WTC11 (cell line): Measurements from ENCODE around the gene CACNA2D4.

ENCODE experiments used
- JAZF1 ChIP-seq: fragments of 250-450 bp; sonication (Bioruptor Pico); IDR thresholded peaks from 2 replicates; pipeline ENCODE4 v1.9.0; 2021; ENCODE audit warnings: moderate library complexity, mild to moderate bottlenecking, inconsistent platforms
- NFATC4 ChIP-seq: fragments of 250-450 bp; sonication (Bioruptor Pico); IDR thresholded peaks from 2 replicates; pipeline ENCODE4 v1.9.0; 2021; ENCODE audit warnings: mild to moderate bottlenecking
- NFYB ChIP-seq: sonication (generic); formaldehyde crosslinking; conservative IDR thresholded peaks from 2 replicates; pipeline ENCODE4 v1.8.0; 2022; ENCODE audit warnings: low read depth, missing genetic modification reagents
- NR2C2 ChIP-seq: sonication (generic); formaldehyde crosslinking; IDR thresholded peaks from 2 replicates; pipeline ENCODE4 v1.8.0; 2022; ENCODE audit warnings: mild to moderate bottlenecking, missing genetic modification reagents
- SP1 ChIP-seq: sonication (generic); formaldehyde crosslinking; conservative IDR thresholded peaks from 2 replicates; pipeline ENCODE4 v1.8.1; 2022; ENCODE audit warnings: missing genetic modification reagents
- TEAD1 ChIP-seq: sonication (generic); formaldehyde crosslinking; IDR thresholded peaks from 2 replicates; pipeline ENCODE4 v1.8.0; 2022; ENCODE audit warnings: mild to moderate bottlenecking, missing genetic modification reagents
- TEAD4 ChIP-seq: sonication (generic); formaldehyde crosslinking; IDR thresholded peaks from 2 replicates; pipeline ENCODE4 v1.8.0; 2022; ENCODE audit warnings: mild to moderate bottlenecking, missing genetic modification reagents
- ZBTB21 ChIP-seq: sonication (generic); formaldehyde crosslinking; IDR thresholded peaks from 2 replicates; pipeline ENCODE4 v1.8.1; 2023; ENCODE audit warnings: mild to moderate bottlenecking, missing genetic modification reagents, borderline replicate concordance
- ZNF138 ChIP-seq: sonication (generic); formaldehyde crosslinking; conservative IDR thresholded peaks from 2 replicates; pipeline ENCODE4 v1.8.1; 2022; ENCODE audit warnings: mild to moderate bottlenecking, moderate library complexity, missing genetic modification reagents
- TF ChIP-seq, protein P1 (sequence below): fragments of 200-600 bp; IDR thresholded peaks from 2 replicates; pipeline ENCODE4 v1.8.0; 2022; ENCODE audit warnings: antibody characterized with exemption
- TF ChIP-seq, protein P2 (sequence below): sonication (generic); formaldehyde crosslinking; IDR thresholded peaks from 2 replicates; pipeline ENCODE4 v1.8.1; 2023; ENCODE audit warnings: mild to moderate bottlenecking, missing genetic modification reagents, moderate library complexity

DNA sequence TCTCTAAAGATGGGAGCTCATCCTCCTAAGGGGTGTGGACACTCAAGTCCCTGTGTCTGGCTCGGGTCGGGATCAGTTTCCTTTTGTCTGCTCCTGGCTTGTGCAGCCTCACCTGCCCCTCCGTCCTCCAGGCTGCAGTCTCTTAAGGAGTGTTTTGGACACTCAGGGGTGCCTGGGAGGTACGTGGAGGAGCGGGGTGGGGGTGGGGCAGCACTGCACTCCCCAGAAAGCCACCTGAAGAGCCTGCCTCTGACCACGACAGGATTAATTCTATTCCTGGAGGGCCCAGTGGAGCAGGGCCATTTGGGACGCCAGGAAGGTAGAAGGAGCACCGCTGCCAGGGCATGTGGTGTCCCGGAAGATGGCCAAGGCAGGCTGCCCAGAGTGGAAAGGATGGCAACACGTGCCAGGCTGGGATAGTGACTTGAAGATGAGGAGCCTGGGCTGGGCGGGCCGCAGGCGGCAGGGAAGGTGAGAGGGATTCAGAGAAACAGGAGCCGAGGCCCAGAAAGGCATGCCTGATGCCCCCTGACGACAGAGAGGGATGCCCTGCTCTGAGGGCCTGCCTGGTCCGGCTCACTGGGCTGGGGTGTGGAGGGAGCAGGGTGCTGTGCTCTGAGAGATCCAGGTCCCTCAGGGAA lies 112.9 kb downstream of the CACNA2D4 start:
- TF ChIP-seq, protein P1, sequence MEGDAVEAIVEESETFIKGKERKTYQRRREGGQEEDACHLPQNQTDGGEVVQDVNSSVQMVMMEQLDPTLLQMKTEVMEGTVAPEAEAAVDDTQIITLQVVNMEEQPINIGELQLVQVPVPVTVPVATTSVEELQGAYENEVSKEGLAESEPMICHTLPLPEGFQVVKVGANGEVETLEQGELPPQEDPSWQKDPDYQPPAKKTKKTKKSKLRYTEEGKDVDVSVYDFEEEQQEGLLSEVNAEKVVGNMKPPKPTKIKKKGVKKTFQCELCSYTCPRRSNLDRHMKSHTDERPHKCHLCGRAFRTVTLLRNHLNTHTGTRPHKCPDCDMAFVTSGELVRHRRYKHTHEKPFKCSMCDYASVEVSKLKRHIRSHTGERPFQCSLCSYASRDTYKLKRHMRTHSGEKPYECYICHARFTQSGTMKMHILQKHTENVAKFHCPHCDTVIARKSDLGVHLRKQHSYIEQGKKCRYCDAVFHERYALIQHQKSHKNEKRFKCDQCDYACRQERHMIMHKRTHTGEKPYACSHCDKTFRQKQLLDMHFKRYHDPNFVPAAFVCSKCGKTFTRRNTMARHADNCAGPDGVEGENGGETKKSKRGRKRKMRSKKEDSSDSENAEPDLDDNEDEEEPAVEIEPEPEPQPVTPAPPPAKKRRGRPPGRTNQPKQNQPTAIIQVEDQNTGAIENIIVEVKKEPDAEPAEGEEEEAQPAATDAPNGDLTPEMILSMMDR, result no peak
- TF ChIP-seq NFATC4 (CRISPR knock-in tag) (no peak), NFYB (CRISPR knock-in tag) (no peak), TEAD1 (CRISPR knock-in tag) (no peak), JAZF1 (CRISPR knock-in tag) (no peak), NR2C2 (CRISPR knock-in tag) (no peak), TEAD4 (CRISPR knock-in tag) (no peak), ZBTB21 (CRISPR knock-in tag) (no peak), ZNF138 (CRISPR knock-in tag) (no peak), SP1 (no peak)
- TF ChIP-seq, protein P2, sequence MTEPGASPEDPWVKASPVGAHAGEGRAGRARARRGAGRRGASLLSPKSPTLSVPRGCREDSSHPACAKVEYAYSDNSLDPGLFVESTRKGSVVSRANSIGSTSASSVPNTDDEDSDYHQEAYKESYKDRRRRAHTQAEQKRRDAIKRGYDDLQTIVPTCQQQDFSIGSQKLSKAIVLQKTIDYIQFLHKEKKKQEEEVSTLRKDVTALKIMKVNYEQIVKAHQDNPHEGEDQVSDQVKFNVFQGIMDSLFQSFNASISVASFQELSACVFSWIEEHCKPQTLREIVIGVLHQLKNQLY, result no peak
